Activated CD4-positive, alpha-beta T cell treated with anti-CD3 and anti-CD28 coated beads, Interleukin-2, amount 50 U/mL, for 4 hours (primary cell): ENCODE data around the gene TNFSF15.

Source experiments
- DNase-seq, 2 experiments: peaks; one replicate each; pipeline ENCODE4 v3.0.0-alpha.2; 2020

The TNFSF15 gene

GRCh38 chr9:114787214-114787613 is 18.6 kb downstream of the TNFSF15 start:
- DNase-seq, result no peak

DNA sequence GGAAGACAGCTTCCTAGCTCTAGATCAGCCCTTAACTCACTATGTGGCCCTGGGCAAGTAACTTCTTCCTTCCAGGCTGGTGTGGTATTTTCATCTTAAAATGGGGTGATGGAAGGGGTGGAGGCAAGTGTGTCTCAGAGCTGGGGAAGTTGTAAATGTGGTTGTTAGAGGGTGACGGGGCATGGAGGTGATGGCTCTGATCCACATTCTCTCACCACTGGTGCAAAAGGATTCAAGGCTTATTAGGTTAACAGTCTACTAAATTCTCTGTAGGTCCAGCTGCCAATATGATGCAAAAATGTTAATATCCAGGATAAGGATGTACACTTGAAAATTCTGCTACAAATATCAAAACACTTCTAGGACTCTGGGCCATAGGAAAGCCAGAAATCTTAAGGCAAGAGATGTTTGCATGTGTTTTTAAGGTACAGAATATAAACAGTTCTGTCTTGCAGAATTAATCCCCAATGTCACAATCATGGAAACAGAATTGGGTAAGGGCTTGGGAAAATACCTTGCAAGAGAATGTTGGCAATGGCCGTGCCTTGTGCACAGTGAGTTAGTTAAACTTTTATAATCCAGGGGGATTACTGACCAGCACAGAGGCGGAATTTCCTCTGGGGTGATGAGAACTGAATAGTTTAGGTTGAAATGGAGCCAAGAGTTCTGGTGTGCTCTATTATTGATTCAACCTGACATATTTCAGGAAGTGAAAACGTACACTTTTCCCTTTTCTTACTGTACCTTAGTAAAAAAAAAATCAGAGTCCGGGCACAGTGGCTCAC is 19.8 kb downstream of the TNFSF15 start:
- DNase-seq, result no peak

DNA sequence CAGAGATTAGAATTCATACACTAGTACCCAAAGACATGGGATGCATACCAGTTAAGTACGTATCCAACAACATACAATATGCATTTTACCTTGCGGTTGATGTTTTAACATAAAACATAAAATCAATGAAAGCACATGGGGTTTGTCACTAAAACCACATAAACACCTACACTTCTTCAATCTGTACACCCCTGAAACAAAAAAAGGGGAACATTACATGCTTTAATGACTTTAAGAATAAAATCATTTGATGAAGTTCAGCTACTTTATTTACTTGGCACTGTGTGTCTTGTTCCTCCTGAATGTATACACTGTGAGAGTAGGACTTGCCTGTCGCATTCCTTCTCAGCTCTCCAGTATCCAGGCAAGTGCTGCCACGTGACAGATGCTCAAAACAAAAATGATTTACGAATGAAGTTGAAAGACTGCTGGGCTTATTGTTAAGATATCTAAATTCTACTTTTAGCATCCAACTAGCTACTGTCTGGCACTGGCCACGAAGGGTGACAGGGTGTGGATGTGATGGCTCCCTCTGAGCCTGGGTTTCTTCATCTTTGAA is 21.0 kb downstream of the TNFSF15 start:
- DNase-seq, result no peak

GRCh38 chr9:114782586-114782985 is 23.3 kb downstream of the TNFSF15 start:
- no peak for DNase-seq

GRCh38 chr9:114779352-114779845 is 26.4 kb downstream of the TNFSF15 start:
- DNase-seq, result no peak

GRCh38 chr9:114777821-114778609 is 27.8 kb downstream of the TNFSF15 start:
- peak; percentile 39 to 48 for DNase-seq

- no peak for DNase-seq
These were observed 29.0 kb downstream of the TNFSF15 start for GRCh38 chr9:114776683-114777399.

- DNase-seq, result no peak
These were observed 29.9 kb downstream of the TNFSF15 start for GRCh38 chr9:114775981-114776380.

- no peak for DNase-seq
These were observed 30.7 kb downstream of the TNFSF15 start for GRCh38 chr9:114775121-114775520.

DNA sequence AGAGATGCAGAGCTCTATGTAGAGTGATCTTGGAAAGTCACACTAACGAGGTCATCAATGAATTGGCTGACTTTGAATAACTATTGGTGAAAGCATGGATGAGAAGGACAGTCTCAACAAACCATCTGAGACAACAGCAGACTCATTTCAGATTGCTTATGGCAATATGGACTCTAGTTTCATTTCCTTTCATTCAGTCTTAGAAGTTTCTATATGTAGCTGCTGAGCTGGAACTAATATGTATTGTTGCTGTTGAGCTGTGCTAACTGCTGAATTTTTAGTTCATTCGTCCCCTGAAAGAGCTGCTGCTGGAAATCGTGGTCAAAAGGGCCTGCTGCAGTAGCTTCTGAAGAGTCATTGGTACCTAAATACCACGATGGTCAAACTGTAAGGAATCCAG is 31.3 kb downstream of the TNFSF15 start:
- DNase-seq, result no peak

GRCh38 chr9:114771889-114772288 is 34.0 kb downstream of the TNFSF15 start:
- DNase-seq, result no peak

GRCh38 chr9:114770991-114771390 is 34.8 kb downstream of the TNFSF15 start:
- DNase-seq, result no peak

DNA sequence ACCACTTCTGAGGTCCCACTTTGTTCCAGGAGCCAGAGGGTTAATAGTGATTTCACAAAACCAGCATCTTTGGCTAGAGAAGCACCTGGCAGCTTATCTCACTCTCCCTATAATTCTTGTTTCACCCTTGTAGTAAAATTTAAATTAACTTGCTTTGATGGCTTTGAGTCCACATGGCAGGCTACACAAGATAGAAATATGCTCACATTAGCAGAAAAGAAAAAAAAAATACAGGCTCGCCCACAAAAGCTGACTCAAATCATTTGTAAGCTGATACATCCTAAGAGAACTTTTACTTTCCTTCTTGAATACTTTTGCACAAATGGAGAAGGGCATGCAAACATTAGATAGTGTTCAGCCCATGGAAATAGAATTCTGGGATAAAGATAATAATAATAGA is 36.2 kb downstream of the TNFSF15 start:
- no peak for DNase-seq

DNA sequence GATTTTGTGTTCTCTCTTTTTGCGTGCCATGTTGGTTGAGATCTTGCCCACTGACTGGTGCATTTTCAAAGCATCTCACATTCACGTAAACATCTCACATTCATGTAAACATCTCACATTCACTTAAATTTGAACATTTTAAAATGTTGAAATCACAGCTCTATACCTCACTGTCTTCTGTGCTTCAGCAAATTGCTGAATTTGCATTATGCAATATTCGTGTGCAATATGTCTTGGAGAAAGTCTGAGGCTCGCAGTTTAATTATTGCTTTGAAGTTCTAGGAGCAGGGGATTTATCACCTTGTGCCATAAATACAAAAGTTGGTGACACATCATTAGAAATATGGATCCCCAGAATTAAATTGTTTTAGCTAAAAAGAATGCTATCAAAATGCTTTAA is 42.6 kb downstream of the TNFSF15 start:
- no peak for DNase-seq

- DNase-seq, result no peak
These were observed 44.3 kb downstream of the TNFSF15 start for GRCh38 chr9:114761523-114761922.

GRCh38 chr9:114759512-114760341 is 46.1 kb downstream of the TNFSF15 start:
- DNase-seq, result no peak

GRCh38 chr9:114757984-114758383 is 47.9 kb downstream of the TNFSF15 start:
- no peak for DNase-seq

DNA sequence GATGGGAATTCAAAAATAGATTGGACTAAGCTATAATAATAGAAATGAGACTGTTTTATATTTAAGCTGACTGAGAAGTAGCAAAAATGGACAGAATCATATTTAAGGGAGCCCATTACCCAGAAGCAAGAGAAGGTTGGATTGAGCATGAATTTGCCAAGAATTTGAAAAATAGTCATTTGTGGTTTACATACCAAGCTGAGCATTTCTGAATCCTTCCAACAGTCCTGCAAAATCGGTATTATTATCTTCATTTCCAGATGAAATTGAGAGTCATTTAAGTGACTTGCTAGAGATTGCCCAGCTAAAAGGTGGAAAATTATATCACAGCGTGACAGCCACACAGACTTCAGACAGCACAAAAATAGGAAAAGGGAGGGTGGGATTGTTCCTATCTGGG is 48.4 kb downstream of the TNFSF15 start:
- DNase-seq, result no peak

DNA sequence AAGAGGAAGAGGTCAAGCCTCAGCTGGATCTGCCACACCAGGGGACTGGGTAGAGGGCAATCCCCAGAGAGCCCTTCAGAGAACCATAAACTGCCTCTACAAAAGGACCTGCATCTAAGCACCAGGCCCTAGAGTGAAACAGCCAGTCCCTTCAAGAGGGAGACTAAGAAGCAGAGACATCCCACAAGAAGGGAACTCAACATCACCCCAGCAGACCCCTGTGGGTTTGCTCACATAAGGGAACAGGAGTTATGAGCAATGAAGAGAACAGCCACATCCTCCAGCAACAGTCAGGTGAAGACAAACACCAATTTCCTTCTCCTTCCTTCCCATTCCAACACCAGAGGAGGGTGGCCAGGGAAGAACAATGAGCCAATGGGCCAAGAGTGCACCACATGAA is 48.9 kb downstream of the TNFSF15 start:
- no peak for DNase-seq

DNA sequence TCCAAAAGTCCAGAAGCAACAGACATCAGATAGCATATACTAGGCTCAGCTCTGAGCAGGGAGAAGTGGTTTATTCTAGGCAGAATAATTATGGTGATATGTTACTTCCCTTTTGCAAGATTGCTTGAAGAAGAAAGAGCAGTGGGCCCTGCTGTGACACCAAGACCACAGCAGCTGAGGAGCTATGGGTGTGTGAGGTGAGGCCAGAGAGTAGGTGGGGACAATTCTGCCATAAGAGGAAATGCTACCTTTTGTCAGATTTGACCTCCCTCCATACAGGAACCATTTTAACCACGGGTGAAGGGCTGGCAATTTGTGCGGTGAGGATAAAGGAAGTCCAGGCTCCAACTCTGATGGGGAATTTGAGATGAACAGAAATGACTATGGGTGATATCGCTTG is 51.3 kb downstream of the TNFSF15 start:
- no peak for DNase-seq

DNA sequence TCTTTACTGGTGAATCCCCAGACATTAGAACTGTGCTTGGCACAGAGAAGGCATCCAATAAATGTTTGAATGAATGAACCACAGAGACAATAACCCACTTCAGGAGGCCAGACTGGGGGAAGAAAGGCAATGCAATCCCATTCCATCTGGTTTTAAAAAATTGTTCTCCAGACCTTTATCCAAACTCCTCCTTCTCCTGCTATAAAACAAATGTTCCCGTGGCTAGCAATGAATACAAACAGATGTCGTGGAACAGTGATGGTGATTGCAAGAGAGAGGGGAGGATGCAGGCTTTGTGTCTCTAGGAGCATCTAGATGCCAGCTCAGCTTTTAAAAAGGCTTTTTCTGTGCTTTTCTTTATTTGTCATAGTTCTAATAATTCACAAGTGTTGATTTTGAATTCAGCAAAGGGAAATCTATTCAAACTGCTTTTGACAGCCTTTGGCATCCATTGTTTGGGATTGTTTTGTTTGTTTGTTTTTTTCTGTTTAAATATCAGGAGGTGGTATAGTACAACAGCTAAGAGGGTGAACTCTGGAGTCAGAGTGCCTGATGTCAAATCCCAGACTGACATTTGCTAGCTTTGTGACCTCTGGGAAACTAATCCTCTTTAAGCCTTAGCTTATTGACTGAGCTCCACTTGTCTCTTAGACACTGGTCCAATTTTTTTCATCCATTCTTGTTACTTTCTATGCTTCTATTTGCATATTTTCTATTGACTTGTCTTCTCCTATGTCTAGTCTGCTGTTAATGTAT is 59.1 kb downstream of the TNFSF15 start:
- no peak for DNase-seq
